Endothelial cell of umbilical vein (primary cell): ENCODE results near the gene ATP2C2. TPM values are rescaled to one million over a fixed set of nuclear protein-coding genes. Genes with fewer than 3 reads are reported as not detected.

Source experiments
- BruUV-seq: library from RNA; stranded (reverse); fragments of 400-500 nt; replicated peaks from 2 replicates; lab custom pipeline; 2021; lab: Mats Ljungman, UMichigan
- CTCF ChIA-PET: fragments of 300-600, 350-600 bp; sonication (Branson Sonifier 250); formaldehyde crosslinking; loops from one replicate; lab custom pipeline; 2021; ENCODE audit warnings: antibody characterized with exemption, inconsistent platforms; lab: Charles Lee
- POLR2A ChIA-PET: fragments of 300-600, 350-600 bp; sonication (Branson Sonifier 250); formaldehyde crosslinking; loops from one replicate; lab custom pipeline; 2021; ENCODE audit warnings: antibody characterized with exemption, inconsistent platforms; lab: Charles Lee
- DNase-seq: peaks from one replicate; pipeline ENCODE4 v3.0.0-alpha.2; 2011; ENCODE audit warnings: low read depth, low spot score
- FAIRE-seq: peaks from 2 replicates; lab custom pipeline; 2011; peaks lifted over from hg19 to GRCh38; lab: Jason Lieb, UNC
- H2AFZ ChIP-seq: 2 replicates; pipeline ENCODE4 v1.6.0; 2012; ENCODE audit warnings: low read depth, low read length, control low read depth, inconsistent platforms
- H3K27ac ChIP-seq: 2 replicates; pipeline ENCODE4 v1.5.1; 2011; ENCODE audit warnings: low read depth, mild to moderate bottlenecking, control low read depth, low read length, moderate library complexity; ENCODE audit not compliant: insufficient read depth
- H3K27me3 ChIP-seq, 2 experiments: 2 replicates each; pipeline versions ENCODE4 v1.6.0 to v1.6.1; 2011; ENCODE audit warnings: low read length in 2 of 2, mixed read lengths in 1 of 2; ENCODE audit not compliant: control insufficient read depth in 2 of 2, insufficient read depth in 2 of 2
- H3K36me3 ChIP-seq, 2 experiments: 2 replicates in 1 of 2; 3 replicates in 1 of 2; pipeline ENCODE4 v1.5.1; 2011; ENCODE audit warnings: low read length in 2 of 2, mild to moderate bottlenecking in 1 of 2, moderate library complexity in 1 of 2; ENCODE audit not compliant: control insufficient read depth in 2 of 2, insufficient read depth in 2 of 2; ENCODE audit errors: extremely low read depth in 1 of 2
- H3K4me1 ChIP-seq: 3 replicates; pipeline ENCODE4 v1.5.1; 2011; ENCODE audit warnings: mild to moderate bottlenecking, low read length; ENCODE audit not compliant: control insufficient read depth, insufficient read depth; ENCODE audit errors: extremely low read depth
- H3K4me2 ChIP-seq: 2 replicates; pipeline ENCODE4 v1.6.1; 2011; ENCODE audit warnings: low read length, control low read depth, mixed read lengths; ENCODE audit not compliant: insufficient read depth
- H3K4me3 ChIP-seq, 3 experiments: fragments of 200-600 bp in 1 of 3; sonication (generic), shearing (Covaris generic) in 1 of 3; replicated peaks in 1 of 3; 2 replicates each; pipeline ENCODE4 v1.5.1; 2011 to 2016; ENCODE audit warnings: control low read depth in 3 of 3, low read length in 3 of 3, mild to moderate bottlenecking in 2 of 3, inconsistent platforms in 1 of 3, low read depth in 1 of 3, moderate library complexity in 1 of 3; ENCODE audit not compliant: insufficient read depth in 1 of 3
- H3K79me2 ChIP-seq: 2 replicates; pipeline ENCODE4 v1.6.0; 2012; ENCODE audit warnings: low read length, inconsistent platforms; ENCODE audit not compliant: control insufficient read depth, insufficient read depth
- H3K9ac ChIP-seq: replicated peaks from 2 replicates; pipeline ENCODE3; 2011; ENCODE audit warnings: low read length, control low read depth; ENCODE audit not compliant: insufficient read depth; ENCODE audit errors: extremely low read depth
- H3K9me1 ChIP-seq: replicated peaks from 3 replicates; pipeline ENCODE4 v1.6.0; 2011; ENCODE audit warnings: mild to moderate bottlenecking, low read length; ENCODE audit not compliant: control insufficient read depth, insufficient read depth; ENCODE audit errors: extremely low read depth
- H3K9me3 ChIP-seq: replicated peaks from 2 replicates; pipeline ENCODE4 v1.5.1; 2012; ENCODE audit warnings: low read length, inconsistent platforms; ENCODE audit not compliant: control insufficient read depth, insufficient read depth
- H4K20me1 ChIP-seq: replicated peaks from 2 replicates; pipeline ENCODE3; 2011; ENCODE audit warnings: mild to moderate bottlenecking, low read length; ENCODE audit not compliant: control insufficient read depth, insufficient read depth; ENCODE audit errors: extremely low read depth
- CTCF ChIP-seq, 2 donors: IDR thresholded peaks; 1 replicate in 1 of 2; 2 replicates in 1 of 2; pipeline ENCODE4 v1.5.1; 2011; ENCODE audit warnings: low read length in 2 of 2, mild to moderate bottlenecking in 2 of 2, moderate library complexity in 2 of 2, control low read depth in 1 of 2, inconsistent platforms in 1 of 2, low read depth in 1 of 2; ENCODE audit not compliant: insufficient read depth in 1 of 2; ENCODE audit errors: extremely low read depth in 1 of 2
- EZH2 ChIP-seq: IDR thresholded peaks from 2 replicates; pipeline ENCODE4 v1.6.1; 2012; ENCODE audit warnings: borderline replicate concordance, low read depth, mild to moderate bottlenecking, moderate library complexity, low read length, inconsistent platforms; ENCODE audit not compliant: severe bottlenecking
- FOS ChIP-seq: IDR thresholded peaks from 2 replicates; pipeline ENCODE4 v1.6.1; 2011; ENCODE audit warnings: mild to moderate bottlenecking, low read length, moderate library complexity, borderline replicate concordance; ENCODE audit not compliant: insufficient read depth
- GATA2 ChIP-seq: IDR thresholded peaks from 2 replicates; pipeline ENCODE4 v1.7.0; 2011; ENCODE audit warnings: low read depth, mild to moderate bottlenecking, moderate library complexity, mixed read lengths, low read length; ENCODE audit not compliant: insufficient read length, insufficient read depth
- JUN ChIP-seq: IDR thresholded peaks from 2 replicates; pipeline ENCODE4 v1.6.1; 2011; ENCODE audit warnings: borderline replicate concordance, low read depth; ENCODE audit not compliant: insufficient read length, insufficient read depth
- MAX ChIP-seq: IDR thresholded peaks from 2 replicates; pipeline ENCODE4 v1.6.1; 2011; ENCODE audit not compliant: insufficient read depth, insufficient read length
- MYC ChIP-seq: IDR thresholded peaks from one replicate; pipeline ENCODE4 v1.6.1; 2011; ENCODE audit warnings: mild to moderate bottlenecking, low read depth, low read length
- POLR2A ChIP-seq: IDR thresholded peaks from 2 replicates; pipeline ENCODE4 v1.6.1; 2012; ENCODE audit warnings: low read depth, mild to moderate bottlenecking, control low read depth, low read length
- POLR2AphosphoS5 ChIP-seq: IDR thresholded peaks from 2 replicates; pipeline ENCODE4 v1.6.1; 2012; ENCODE audit warnings: low read depth, mild to moderate bottlenecking, control low read depth, low read length, moderate library complexity; ENCODE audit not compliant: insufficient read depth
- dilution Hi-C: fragments of 300-500 bp; cut with MboI; formaldehyde crosslinking; loops from one replicate; pipeline ENCODE4 v1.15.0; 2019; ENCODE audit warnings: low sequenced_read_pairs; ENCODE audit not compliant: extremely low pct_ligation_motif_present
- intact Hi-C: fragments of 100-400 bp; cut with micrococcal nuclease; formaldehyde crosslinking; loops from one replicate; pipeline ENCODE4 v1.10.0; 2022
- polyA plus RNA-seq, 4 experiments: library from polyadenylated mRNA; depleted of rRNA in 3 of 4; stranded (reverse) in 3 of 4; unstranded in 1 of 4; fragments of >200 nt; gene quantifications; 2 replicates each; pipeline versions ENCODE4 v1.2.1 to v1.2.3, GENCODE V29; 2011 to 2012; ENCODE audit warnings: missing spikeins in 1 of 4
- total RNA-seq: library from RNA; stranded (reverse); gene quantifications from 2 replicates; pipeline ENCODE4 v1.2.3, GENCODE V29; 2021

Gene ATP2C2
- total and polyA plus RNA-seq, 2 donors (not counting 3 experiments of a cell fraction or from before 2014, with no cell fraction given) = not detected

GRCh38 chr16:84356591-84357116, 11.7 kb upstream of the ATP2C2 start:
- no peak overlapping the region for H3K27ac ChIP-seq
- H3K27me3 ChIP-seq = no peaks in the 10 kb centered on the region
- DNase-seq = no peak
- H3K79me2 ChIP-seq = no peaks in the 10 kb centered on the region
- intact Hi-C loops (no loop called here), dilution Hi-C loops (no loop called here)
- CTCF ChIA-PET = no interaction called here
- H4K20me1 ChIP-seq = no peaks in the 10 kb centered on the region
- no peak for TF ChIP-seq JUN
- no peak for TF ChIP-seq GATA2
- no peak for TF ChIP-seq POLR2AphosphoS5
- TF ChIP-seq MAX = no peak
- TF ChIP-seq EZH2 = no peak
- no peak for TF ChIP-seq MYC
- TF ChIP-seq POLR2A = no peak
- H3K9ac ChIP-seq = no peak overlapping the region
- BruUV-seq = no TSS peak
- no peak overlapping the region for H2AFZ ChIP-seq
- no peak overlapping the region for H3K4me2 ChIP-seq
- no peak overlapping the region for H3K4me3 ChIP-seq
- FAIRE-seq = no peak
- POLR2A ChIA-PET = no interaction called here
- H3K9me3 ChIP-seq = no peaks in the 10 kb centered on the region
- no peaks in the 10 kb centered on the region for H3K36me3 ChIP-seq
- H3K9me1 ChIP-seq = no peaks in the 10 kb centered on the region
- H3K4me1 ChIP-seq = no peaks in the 10 kb centered on the region

GRCh38 chr16:84357191-84357651, 11.1 kb upstream of the ATP2C2 start:
- H3K36me3 ChIP-seq = no peaks in the 10 kb centered on the region
- H2AFZ ChIP-seq = no peak overlapping the region
- ChIA-PET POLR2A (no interaction called here), CTCF (no interaction called here)
- dilution Hi-C loops (no loop called here), intact Hi-C loops (no loop called here)
- no peaks in the 10 kb centered on the region for H3K4me1 ChIP-seq
- BruUV-seq = no TSS peak
- TF ChIP-seq FOS (no peak), POLR2AphosphoS5 (no peak), GATA2 (no peak), MYC (no peak), CTCF (IDR thresholded peaks at IDR 0.05; ENCODE audit: extremely low read depth in 1 of 2, insufficient read depth in 1 of 2, low read depth in 1 of 2, low read length in 2 of 2) (no peak), MAX (no peak), POLR2A (no peak), JUN (no peak), EZH2 (no peak)
- no peaks in the 10 kb centered on the region for H4K20me1 ChIP-seq
- no peak overlapping the region for H3K4me3 ChIP-seq
- FAIRE-seq (no peak), DNase-seq (no peak)
- H3K27ac ChIP-seq = no peak overlapping the region
- no peak overlapping the region for H3K9ac ChIP-seq
- no peaks in the 10 kb centered on the region for H3K9me1 ChIP-seq
- no peaks in the 10 kb centered on the region for H3K27me3 ChIP-seq
- no peaks in the 10 kb centered on the region for H3K79me2 ChIP-seq
- H3K4me2 ChIP-seq = no peak overlapping the region
- no peaks in the 10 kb centered on the region for H3K9me3 ChIP-seq
